Ammon's horn (tissue), 1 donor: Measurements from ENCODE around the gene MSI1.
A peak's percentile ranks its signal among the peaks of the same experiment; 100 is the strongest.

Experiments used
- DNase-seq: peaks from one replicate; pipeline ENCODE4 v3.0.0-alpha.2; 2016; ENCODE audit warnings: low spot score

MSI1 gene

GRCh38 chr12:120368789-120369602 is at the start of gene MSI1:
Gene MSI1, minus strand, starts transcription at chr12:120369164. Its CDS starts 73 bp downstream, at chr12:120369091.
- no peak for DNase-seq

- no peak for DNase-seq
Observed at GRCh38 chr12:120417917-120418580, 49.1 kb upstream of the MSI1 start.

GRCh38 chr12:120416490-120417216 is 47.7 kb upstream of the MSI1 start:
- no peak for DNase-seq

GRCh38 chr12:120413901-120414695 is 45.1 kb upstream of the MSI1 start:
- peak; percentile 64 for DNase-seq

- DNase-seq, result no peak
Observed at GRCh38 chr12:120412421-120412820, 43.5 kb upstream of the MSI1 start.

GRCh38 chr12:120408771-120409170 is 39.8 kb upstream of the MSI1 start:
- DNase-seq, result no peak

- no peak for DNase-seq
Observed at GRCh38 chr12:120406553-120406952, 37.6 kb upstream of the MSI1 start.

GRCh38 chr12:120406069-120406468 is 37.1 kb upstream of the MSI1 start:
- no peak for DNase-seq

- DNase-seq, result no peak
Observed at GRCh38 chr12:120404271-120404670, 35.3 kb upstream of the MSI1 start.

- DNase-seq, result no peak
Observed at GRCh38 chr12:120403869-120404268, 34.9 kb upstream of the MSI1 start.

- DNase-seq, result no peak
Observed at GRCh38 chr12:120402217-120402616, 33.3 kb upstream of the MSI1 start.

DNA sequence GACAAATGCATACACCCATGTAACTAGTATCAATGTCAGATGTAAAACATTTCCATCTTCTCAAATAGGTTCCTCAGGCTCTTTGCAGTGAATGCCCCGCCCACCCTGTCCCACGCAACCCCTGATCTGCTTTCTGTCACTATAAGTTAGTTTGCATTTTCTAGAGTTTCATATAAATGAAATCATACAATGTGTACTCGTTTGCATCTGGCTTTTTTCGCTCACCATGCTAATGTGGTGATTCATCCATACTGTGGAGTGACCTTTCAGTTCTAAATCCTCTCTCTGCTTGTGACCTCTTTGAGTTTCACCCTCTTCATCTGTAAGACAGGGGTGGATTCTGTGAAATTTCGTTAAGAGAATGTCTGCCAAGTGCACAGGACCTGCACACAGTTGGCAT is 30.6 kb upstream of the MSI1 start:
- no peak for DNase-seq

- peak; percentile 61 for DNase-seq
Observed at GRCh38 chr12:120397824-120398540, 29.0 kb upstream of the MSI1 start.

DNA sequence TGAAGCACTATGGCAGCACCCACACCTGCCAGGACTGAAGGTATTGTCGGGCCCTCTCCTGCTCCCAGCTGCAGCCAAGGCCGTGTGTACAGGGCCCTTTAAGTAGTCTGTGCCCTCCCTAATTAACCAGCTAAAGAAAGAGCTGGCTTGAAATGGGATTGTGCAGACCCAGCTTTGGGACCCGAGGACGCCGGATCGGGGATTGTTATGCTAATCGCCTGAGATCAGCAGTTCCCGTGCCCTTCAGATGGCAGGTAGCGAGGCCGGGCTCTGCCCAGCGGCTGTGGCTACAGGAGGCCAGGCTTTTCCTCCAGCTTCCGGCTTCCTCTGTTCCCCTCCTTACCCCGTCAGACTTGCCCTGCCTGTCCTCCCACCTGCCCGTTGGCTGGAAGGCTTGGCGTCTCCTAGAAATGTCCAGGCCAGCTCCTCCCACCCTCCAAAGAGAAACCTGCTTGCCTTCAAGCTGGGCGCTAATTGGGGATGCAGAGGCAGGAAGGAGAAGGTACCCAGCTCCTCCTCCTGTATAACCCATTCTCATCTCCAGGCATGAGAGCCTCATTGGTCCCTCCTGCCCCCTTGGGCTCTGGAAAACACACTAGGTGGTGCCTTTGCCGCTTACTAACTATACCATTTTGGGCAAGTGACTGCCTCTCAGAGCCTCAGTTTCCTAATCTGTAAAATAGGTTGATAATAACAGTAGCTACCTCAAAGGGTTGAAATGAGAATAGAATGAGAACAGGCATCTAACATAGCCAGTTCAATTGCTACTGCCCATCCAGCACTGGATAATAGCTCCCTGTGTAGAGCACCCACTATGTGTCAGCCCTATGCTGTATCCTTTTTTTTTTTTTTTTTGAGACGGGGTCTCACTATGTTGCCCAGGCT is 25.8 kb upstream of the MSI1 start:
- no peak for DNase-seq

DNA sequence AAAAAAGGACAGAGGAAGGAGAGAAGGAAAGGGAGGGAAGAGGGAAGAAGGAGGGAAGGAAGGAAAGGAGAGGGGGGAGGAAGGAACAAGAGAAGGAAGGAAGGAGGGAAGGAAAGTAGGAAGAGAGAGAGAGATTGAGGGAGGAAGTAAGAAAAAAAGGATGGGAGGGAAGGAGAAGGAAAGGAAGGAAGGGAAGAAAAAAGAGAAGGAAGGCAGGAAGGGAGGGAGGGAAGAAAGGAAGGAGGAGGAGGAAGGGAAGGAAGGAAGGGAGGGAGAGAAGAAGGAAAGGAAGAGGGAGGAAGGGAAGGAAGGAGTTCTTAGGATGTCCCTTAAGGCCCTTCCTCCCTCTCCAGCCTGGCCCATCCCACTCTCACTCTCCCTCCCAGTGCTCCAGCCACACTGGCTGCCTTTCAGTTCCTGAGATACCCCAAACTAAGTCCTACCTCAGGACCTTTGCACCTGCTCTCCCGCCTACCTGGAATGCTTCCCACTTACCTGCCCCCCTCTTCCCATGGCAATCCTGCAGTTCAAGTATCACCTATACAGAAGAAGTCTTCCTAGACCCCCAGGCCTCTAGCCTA is 21.7 kb upstream of the MSI1 start:
- no peak for DNase-seq

- peak; percentile 44 for DNase-seq
Observed at GRCh38 chr12:120388691-120389481, 19.9 kb upstream of the MSI1 start.

GRCh38 chr12:120381752-120382419 is 12.9 kb upstream of the MSI1 start:
- DNase-seq, result no peak

GRCh38 chr12:120378036-120378435 is 9.1 kb upstream of the MSI1 start:
- no peak for DNase-seq

GRCh38 chr12:120377611-120378010 is 8.6 kb upstream of the MSI1 start:
- no peak for DNase-seq
